KBM-7 (cell line): Measurements from ENCODE around the gene CSAD.
"Not testable (repeated sequence)": the region's sequence is repeated elsewhere in the genome, so short reads cannot be mapped to it uniquely, and the experiment has no call there.

Source experiments
- DNase-seq: peaks from one replicate; pipeline ENCODE4 v3.0.0-alpha.2; 2015
- in situ Hi-C: fragments of 300-500 bp; cut with MboI; formaldehyde crosslinking; loops from 2 replicates; pipeline ENCODE4 v1.14.3; 2020; ENCODE audit warnings: low sequenced_read_pairs, low pct_unique_long_range_greater_than_20kb, mixed read lengths

The CSAD gene

GRCh38 chr12:53186745-53187144, 6.0 kb upstream of the CSAD start:
- in situ Hi-C loops: no loop called here
- DNase-seq: no peak

DNA sequence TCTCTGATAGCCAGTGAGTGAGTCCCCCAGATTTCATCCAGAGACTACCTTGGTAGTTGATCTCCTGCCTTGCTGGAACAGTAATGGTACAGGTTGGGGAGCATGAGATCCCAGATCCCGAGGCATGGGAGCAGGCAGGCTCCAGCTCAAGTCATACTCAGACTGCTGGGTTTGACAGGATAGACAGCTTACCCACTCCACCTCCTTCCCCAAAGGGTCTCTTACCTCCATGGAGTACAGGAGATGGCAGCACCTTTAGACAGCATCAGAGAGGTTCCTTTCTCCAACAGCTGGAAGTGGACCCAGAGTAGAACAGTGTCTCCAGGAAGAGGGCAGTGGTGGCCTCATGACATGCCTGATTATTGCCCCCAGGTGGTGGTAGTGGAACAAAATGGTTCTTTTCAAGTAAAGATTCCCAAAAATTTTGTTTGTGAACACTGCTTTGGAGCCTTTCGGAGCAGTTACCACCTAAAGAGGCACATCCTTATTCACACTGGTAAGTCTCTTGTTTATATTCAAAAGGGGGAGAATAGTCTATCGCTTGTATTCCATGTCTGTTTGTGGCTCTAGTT, 4.9 kb upstream of the CSAD start:
- DNase-seq: no peak
- in situ Hi-C loops: no loop called here

DNA sequence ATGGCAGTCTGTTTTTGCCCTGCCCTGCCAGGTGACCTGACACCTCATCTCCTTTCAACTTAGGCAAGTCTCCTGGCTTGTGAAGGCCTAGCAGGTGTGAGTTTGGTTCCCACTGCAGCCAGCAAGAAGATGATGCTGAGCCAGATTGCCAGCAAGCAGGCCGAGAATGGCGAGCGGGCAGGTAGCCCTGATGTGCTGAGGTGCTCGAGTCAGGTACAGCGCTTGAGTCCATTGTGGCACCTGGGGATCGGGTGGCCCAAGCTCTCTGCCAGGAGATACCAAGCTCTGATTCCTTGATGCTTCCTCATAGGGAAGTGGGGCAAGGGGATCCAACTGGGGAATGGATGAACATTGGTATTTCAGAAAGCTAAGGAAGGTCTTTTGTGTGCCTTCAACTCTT, 4.1 kb upstream of the CSAD start:
- in situ Hi-C loops: no loop called here
- DNase-seq: no peak

GRCh38 chr12:53182903-53183302, 2.2 kb upstream of the CSAD start:
- in situ Hi-C loops: no loop called here
- peak; percentile 85 for DNase-seq

- in situ Hi-C loops: no loop called here
These were observed 1.2 kb upstream of the CSAD start for GRCh38 chr12:53181935-53182334.

DNA sequence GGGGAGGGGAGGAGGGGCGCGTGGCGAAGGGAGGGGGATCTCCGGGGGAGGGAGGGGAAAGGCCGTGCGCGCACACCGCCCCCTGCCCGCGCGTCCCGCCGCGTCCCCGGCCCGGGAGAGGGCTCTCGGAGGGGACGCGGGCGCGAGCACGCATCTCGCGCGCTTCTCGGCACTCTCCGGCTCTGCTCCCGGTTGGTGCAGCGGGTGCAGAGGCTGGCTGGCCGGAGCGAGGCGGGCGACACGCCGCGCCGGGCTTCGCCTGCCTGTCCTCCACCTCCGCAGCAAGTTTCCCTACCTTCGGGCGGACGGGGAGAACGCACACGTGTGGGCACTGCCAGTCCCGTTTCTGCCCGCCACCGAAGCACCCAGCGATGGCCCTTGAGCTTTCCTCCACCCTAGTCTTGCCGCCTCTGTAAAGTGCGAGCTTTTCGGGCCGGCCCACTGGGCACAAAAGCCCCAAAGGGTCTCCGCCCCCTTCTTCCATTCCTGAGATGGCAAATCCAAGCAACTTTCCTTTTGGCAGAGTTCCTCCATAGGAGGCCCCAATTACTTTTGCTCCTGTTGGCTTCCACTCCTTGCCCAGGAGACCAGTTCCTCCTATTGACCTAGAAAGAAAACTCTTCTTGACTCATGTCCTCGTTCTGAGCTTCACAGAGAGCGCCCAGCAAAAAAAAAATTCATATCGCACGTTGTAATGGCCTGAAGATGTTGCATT, 363 bp upstream of the CSAD start:
- in situ Hi-C loops: no loop called here
- no peak for DNase-seq

More at GRCh38 chr12:53181935-53182334, 1.2 kb upstream of the CSAD start:
- DNase-seq: no peak

DNA sequence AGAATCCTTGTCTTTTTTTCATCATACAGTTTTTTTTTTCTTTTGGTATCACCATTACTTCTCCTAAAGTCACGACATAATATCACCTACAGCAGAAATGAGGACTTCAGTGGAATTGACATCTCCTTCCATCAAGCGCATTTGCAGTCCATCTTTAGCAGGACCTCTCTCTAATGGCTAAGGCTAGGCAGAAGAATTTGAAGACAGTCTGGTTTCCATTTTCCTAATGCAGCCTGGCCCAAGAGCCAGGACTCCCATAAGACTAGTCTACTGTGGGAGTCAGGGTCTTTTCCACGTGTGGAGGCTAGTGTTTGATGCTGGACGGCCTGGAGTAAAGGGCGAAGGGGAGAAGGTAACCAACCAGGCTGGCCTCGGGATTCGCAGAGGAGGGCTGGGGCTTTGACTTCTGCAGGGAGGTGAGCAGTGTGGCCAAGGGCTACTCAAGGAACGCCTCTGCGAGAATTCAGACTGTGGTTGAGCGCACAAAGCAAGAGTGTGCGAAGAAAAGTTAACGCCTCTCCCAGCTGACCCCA, 972 bp downstream of the CSAD start:
- in situ Hi-C loops: no loop called here
- DNase-seq: no peak

- in situ Hi-C loops, DNase-seq: not testable (repeated sequence)
These were observed 1.9 kb downstream of the CSAD start for GRCh38 chr12:53178803-53179202.

- DNase-seq, in situ Hi-C loops: not testable (repeated sequence)
These were observed 3.3 kb downstream of the CSAD start for GRCh38 chr12:53177447-53177846.

GRCh38 chr12:53176750-53177149, 4.0 kb downstream of the CSAD start:
- no peak for DNase-seq
- in situ Hi-C loops: no loop called here

- peak; percentile 63 for DNase-seq
- in situ Hi-C loops: no loop called here
These were observed 5.7 kb downstream of the CSAD start for GRCh38 chr12:53174881-53175491.

DNA sequence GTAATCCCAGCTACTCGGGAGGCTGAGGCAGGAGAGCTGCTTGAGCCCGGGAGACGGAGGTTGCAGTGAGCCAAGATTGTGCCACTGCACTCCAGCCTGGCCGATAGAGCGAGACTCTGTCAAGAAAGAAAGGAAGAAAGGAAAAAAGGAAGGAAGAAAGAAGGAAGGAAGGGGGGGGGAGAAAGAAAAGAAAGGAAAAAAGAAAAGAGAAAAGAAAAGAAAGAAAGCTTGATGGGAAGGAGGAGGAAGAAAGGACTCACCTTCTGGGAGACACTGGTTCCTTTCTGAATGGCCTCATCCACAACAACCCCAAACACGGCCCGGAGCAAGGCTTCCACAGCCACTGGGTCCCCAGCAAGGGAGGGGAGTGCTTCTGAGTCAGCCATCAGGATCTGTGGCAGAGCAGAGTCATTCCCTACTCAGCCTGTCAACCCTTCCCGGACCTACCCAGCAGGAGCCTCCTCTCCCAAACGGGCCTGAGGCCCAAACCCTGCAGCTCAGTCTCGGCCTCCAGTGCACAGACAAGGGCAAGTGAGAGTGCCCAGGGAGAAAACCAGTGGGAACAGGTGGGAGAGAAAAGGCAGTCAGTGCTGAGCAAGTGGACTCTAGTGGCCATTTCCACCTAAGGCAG, 7.5 kb downstream of the CSAD start:
- DNase-seq: no peak
- in situ Hi-C loops: no loop called here

DNA sequence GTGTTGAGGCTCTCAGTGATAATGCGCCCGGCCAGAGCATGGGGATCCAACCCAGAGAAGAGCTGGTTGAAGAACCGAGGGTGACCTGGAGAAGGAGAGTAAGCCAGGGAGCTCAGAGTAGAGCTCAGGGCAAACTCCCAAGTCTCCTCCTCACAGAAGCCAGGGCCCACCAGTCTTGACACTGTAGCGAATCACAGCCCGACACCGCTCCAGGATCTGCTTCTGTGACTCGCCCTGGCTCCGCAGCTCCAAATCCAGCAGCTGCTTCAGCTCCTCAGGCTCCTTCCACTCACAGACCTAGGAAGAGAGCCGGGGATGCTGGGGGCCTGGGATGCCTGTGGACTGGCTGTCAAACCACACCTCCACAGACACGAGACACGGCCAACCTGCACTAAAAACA, 8.4 kb downstream of the CSAD start:
- no peak for DNase-seq

GRCh38 chr12:53171725-53172329, 8.9 kb downstream of the CSAD start:
- no peak for DNase-seq
- in situ Hi-C loops: no loop called here

More for the DNA sequence above, 8.4 kb downstream of the CSAD start:
- in situ Hi-C loops: no loop called here

GRCh38 chr12:53170876-53171724, 9.6 kb downstream of the CSAD start:
- in situ Hi-C loops: no loop called here
- DNase-seq: no peak

DNA sequence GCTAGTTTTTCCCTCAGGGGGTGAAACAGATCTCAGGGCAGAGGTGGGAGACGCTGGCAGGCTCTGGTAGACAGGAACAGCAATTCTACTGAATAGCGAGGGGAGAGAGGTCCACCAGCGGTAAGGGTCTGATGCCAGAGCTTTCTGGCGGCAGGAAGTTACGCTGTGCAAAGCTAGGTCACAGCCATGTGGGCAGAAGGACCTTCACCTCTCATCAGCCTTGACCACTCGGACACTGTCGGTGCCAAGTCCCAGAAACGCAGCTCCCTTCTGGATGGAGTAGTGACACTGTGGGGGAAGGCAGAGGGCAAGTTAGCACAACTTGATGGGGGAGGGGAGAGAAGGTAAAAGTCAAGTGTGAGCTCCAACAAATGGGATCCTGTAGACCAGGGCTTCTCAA, 10.5 kb downstream of the CSAD start:
- in situ Hi-C loops: no loop called here
- DNase-seq: no peak

DNA sequence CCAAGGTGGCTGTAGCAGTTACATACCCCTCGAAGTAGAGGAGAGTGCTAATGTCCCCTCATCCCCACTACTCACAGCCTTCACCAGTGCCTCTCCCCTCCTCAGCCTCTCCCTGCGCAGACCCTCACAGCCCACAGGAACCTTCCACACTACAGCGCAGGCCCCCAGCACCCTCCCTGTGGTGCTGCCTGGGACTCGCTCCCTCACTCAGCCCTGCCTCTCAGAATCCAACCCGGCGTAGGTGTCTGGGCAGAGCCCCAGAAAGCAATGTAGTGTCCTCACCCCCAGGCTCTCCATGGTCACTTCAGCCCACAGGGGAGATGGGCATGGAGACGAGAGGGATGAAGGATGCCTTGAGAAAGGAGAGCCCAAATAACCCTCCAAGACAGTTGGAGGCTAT, 11.1 kb downstream of the CSAD start:
- DNase-seq: no peak
- in situ Hi-C loops: no loop called here

GRCh38 chr12:53166837-53167236, 13.9 kb downstream of the CSAD start:
- DNase-seq: no peak
- in situ Hi-C loops: no loop called here

- in situ Hi-C loops, DNase-seq: not testable (repeated sequence)
These were observed 17.7 kb downstream of the CSAD start for GRCh38 chr12:53163008-53163407.
